Ectodermal cell (in vitro differentiated cells): ENCODE results near the gene LIME1.

Experiments
- H3K27ac ChIP-seq: 2 replicates; pipeline ENCODE4 v1.7.0; 2013; ENCODE audit warnings: mild to moderate bottlenecking, low read depth, low read length; ENCODE audit not compliant: insufficient read depth, poor library complexity, severe bottlenecking
- H3K27me3 ChIP-seq: 2 replicates; pipeline ENCODE4 v1.7.0; 2013; ENCODE audit warnings: mild to moderate bottlenecking, low read length; ENCODE audit not compliant: insufficient read depth, control insufficient read depth, poor library complexity, severe bottlenecking
- H3K36me3 ChIP-seq: one replicate; pipeline ENCODE4 v1.7.0; 2013; ENCODE audit warnings: low read length; ENCODE audit not compliant: control insufficient read depth, insufficient read depth
- H3K4me1 ChIP-seq: one replicate; pipeline ENCODE4 v1.7.0; 2013; ENCODE audit warnings: low read length; ENCODE audit not compliant: control insufficient read depth, insufficient read depth
- H3K4me3 ChIP-seq: 2 replicates; pipeline ENCODE4 v1.7.0; 2013; ENCODE audit warnings: low read depth, low read length, control low read depth; ENCODE audit not compliant: insufficient read depth
- H3K9me3 ChIP-seq: 2 replicates; pipeline ENCODE4 v1.7.0; 2013; ENCODE audit warnings: mild to moderate bottlenecking, low read length, moderate library complexity; ENCODE audit not compliant: control insufficient read depth
- WGBS, 2 experiments: methylation state at CpG; one replicate each; pipeline ENCODE4 v1.1.7; 2013; ENCODE audit warnings: missing lambda C conversion rate in 2 of 2; 5-methylcytosine and 5-hydroxymethylcytosine counted together

Gene LIME1

DNA sequence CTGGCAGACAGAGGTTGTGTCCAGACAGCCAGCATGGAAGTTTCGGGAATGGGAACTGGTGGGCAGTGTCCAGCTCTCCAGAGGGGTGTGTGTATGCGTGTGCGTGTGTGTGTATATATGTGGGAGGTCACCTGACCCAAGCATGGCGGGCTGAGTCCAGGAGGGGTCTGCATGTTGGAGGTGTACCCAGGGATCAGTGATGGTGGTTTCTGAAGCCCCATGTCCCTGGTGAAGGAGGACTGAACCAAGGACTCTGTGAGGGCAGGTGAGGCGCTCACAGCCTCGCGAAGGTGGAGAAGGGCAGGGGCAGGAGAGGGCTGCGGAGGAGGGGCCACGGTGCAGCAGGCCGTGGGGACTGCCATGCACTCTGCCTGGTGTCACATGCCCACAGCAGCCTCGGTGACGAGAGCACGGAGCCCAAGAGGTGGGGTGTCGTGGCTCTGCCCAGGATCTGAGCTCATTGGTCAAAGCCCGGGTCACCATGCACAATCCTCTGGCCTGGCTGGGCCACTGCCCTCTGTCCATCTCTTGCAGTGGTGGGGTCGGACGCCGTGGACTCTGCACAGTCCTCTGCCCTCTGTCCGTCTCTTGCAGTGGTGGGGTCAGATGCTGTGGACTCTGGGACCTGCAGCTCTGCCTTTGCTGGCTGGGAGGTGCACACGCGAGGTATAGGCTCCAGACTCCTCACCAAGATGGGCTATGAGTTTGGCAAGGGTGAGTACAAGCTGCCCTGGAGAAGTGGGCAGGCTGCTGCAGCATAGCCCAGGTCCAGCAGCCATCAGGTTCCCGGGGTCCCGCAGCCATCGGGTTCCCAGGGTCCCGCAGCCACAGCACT, 2.1 kb upstream of the LIME1 start:
- no peaks in the 10 kb centered on the region for H3K9me3 ChIP-seq
- 95% methylated on average over 25 of the region's 25 CpGs for WGBS, 2 experiments
- H3K27me3 ChIP-seq: peaks cover 17% of the 10 kb centered on the region
- H3K4me3 ChIP-seq: no peak overlapping the region
- H3K27ac ChIP-seq: no peak overlapping the region
- peaks cover 16% of the 10 kb centered on the region for H3K4me1 ChIP-seq
- H3K36me3 ChIP-seq: peaks cover 12% of the 10 kb centered on the region

- Histone ChIP-seq H3K4me3 (no peak overlapping the region), H3K4me1 (peaks cover 16% of the 10 kb centered on the region), H3K9me3 (no peaks in the 10 kb centered on the region), H3K36me3 (peaks cover 10% of the 10 kb centered on the region), H3K27ac (no peak overlapping the region), H3K27me3 (peaks cover 17% of the 10 kb centered on the region)
- 96% methylated on average over 48 of the region's 48 CpGs for whole genome bisulfite sequencing, 2 experiments
These were observed 1.3 kb upstream of the LIME1 start for GRCh38 chr20:63734946-63735858.

- Histone ChIP-seq H3K9me3 (no peaks in the 10 kb centered on the region), H3K4me1 (peaks cover 26% of the 10 kb centered on the region), H3K36me3 (peaks cover 11% of the 10 kb centered on the region), H3K4me3 (no peak overlapping the region), H3K27ac (no peak overlapping the region), H3K27me3 (peaks cover 17% of the 10 kb centered on the region)
- 58% methylated on average over 30 of the region's 30 CpGs for WGBS, 2 experiments
These were observed 630 bp downstream of the LIME1 start for GRCh38 chr20:63736893-63737694.

- no peak overlapping the region for H3K4me3 ChIP-seq
- no peak overlapping the region for H3K27ac ChIP-seq
- WGBS, 2 experiments: 28 to 35% methylated on average over 25 to 26 of the region's 26 CpGs
- H3K4me1 ChIP-seq: peaks cover 26% of the 10 kb centered on the region
- H3K27me3 ChIP-seq: peaks cover 17% of the 10 kb centered on the region
- H3K36me3 ChIP-seq: peaks cover 16% of the 10 kb centered on the region
- no peaks in the 10 kb centered on the region for H3K9me3 ChIP-seq
These were observed 1.2 kb downstream of the LIME1 start for GRCh38 chr20:63737695-63737944.

DNA sequence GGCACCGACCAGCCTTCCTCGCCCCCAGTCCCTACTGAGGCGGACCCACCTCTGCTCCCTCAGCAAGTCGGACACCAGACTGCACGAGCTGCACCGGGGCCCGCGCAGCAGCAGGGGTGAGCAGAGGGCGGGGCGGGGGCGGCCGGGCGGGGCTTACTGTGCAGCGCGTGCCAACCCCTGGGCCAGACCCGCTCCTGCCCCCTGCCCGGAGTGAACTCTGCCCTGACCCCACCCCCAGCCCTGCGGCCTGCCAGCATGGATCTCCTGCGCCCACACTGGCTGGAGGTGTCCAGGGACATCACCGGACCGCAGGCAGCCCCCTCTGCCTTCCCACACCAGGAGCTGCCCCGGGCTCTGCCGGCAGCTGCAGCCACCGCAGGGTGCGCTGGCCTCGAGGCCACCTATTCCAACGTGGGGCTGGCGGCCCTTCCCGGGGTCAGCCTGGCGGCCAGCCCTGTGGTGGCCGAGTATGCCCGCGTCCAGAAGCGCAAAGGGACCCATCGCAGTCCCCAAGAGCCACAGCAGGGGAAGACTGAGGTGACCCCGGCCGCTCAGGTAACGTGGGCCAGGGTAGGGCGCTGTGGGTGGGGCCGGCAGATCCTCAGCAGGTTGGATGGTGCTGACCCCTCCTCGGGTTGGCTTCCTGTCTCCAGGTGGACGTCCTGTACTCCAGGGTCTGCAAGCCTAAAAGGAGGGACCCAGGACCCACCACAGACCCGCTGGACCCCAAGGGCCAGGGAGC, 1.7 kb downstream of the LIME1 start:
- peaks cover 26% of the 10 kb centered on the region for H3K4me1 ChIP-seq
- peak overlapping the region; percentile 38 for H3K4me3 ChIP-seq
- no peaks in the 10 kb centered on the region for H3K9me3 ChIP-seq
- peaks cover 14% of the 10 kb centered on the region for H3K36me3 ChIP-seq
- peaks cover 17% of the 10 kb centered on the region for H3K27me3 ChIP-seq
- no peak overlapping the region for H3K27ac ChIP-seq
- WGBS, 2 experiments: 36 to 41% methylated on average over 43 of the region's 43 CpGs

GRCh38 chr20:63738687-63739129, 2.2 kb downstream of the LIME1 start:
- Histone ChIP-seq H3K36me3 (peaks cover 12% of the 10 kb centered on the region), H3K27me3 (peaks cover 17% of the 10 kb centered on the region), H3K4me1 (peaks cover 26% of the 10 kb centered on the region), H3K9me3 (no peaks in the 10 kb centered on the region), H3K4me3 (peak overlapping the region; percentile 38), H3K27ac (peak overlapping the region; percentile 69)
- 10 to 11% methylated on average over 26 of the region's 26 CpGs for WGBS, 2 experiments

DNA sequence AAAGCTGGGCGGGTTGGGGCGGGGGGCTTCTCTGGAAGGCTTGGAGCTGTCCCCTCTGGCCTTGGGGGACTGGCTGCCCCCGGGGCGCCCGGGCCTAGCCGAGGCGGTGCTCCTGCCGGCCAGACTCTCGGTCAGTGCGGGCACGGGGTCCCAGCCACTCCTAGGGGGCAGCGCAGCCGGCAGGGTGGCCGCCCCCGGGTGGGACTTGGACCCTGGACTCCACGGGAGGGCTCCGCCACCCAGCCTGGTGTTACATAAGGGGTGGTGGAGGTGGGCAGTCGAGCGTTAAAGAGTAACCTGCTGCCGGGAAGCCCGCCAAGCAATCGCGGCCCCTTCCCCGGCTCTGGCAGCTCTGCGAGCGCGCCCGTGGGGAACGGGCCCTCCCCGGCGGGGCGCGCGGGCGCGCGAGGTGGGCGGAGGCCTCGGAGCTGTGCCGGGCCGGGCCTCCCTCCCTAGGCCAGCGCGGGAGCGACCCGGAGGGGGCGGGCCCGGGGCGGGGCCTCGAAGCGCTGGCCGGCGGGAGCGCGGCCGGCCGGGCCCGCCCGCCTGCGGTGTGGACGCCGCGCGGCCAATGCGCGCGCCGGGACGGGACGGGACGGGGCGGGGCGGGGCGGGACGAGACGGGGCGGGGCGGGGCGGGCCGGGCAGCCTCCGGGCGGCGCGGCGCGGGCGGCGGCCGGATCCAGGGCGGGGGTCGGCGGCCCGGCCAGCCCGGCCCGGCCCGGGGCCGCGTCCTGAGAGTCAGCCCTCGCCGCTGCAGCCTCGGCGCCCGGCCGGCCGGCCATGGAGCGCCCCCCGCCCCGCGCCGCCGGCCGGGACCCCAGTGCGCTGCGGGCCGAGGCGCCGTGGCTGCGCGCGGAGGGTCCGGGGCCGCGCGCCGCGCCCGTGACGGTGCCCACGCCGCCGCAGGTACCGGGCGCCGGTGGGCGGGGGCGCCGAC, 2.9 kb downstream of the LIME1 start, which contains the start of gene SLC2A4RG:
TSS of gene SLC2A4RG (plus strand) at position 647 of the 940 bp plus-strand sequence. CDS start at position 784, 137 bp downstream.
- Histone ChIP-seq H3K27ac (peak within 1 kb of the TSS; percentile 87), H3K9me3 (no peaks in the 10 kb centered on the region)
- 1% methylated on average over 136 of the region's 136 CpGs for WGBS, 2 experiments

GRCh38 chr20:63740070-63740626, 3.7 kb downstream of the LIME1 start:
- 0% methylated on average over 80 of the region's 80 CpGs for WGBS, 2 experiments
- H3K27ac ChIP-seq: peak overlapping the region; percentile 87
- peaks cover 30% of the 10 kb centered on the region for H3K4me1 ChIP-seq
- no peaks in the 10 kb centered on the region for H3K9me3 ChIP-seq
- H3K27me3 ChIP-seq: peaks cover 17% of the 10 kb centered on the region
- H3K36me3 ChIP-seq: peaks cover 12% of the 10 kb centered on the region
- peak overlapping the region; percentile 77 for H3K4me3 ChIP-seq

More for the DNA sequence above, 2.9 kb downstream of the LIME1 start, which contains the start of gene SLC2A4RG:
- H3K4me1 ChIP-seq: peaks cover 26% of the 10 kb centered on the region
- H3K4me3 ChIP-seq: peak within 1 kb of the TSS; percentile 77
- H3K27me3 ChIP-seq: peaks cover 17% of the 10 kb centered on the region
- peaks cover 12% of the 10 kb centered on the region for H3K36me3 ChIP-seq
